UCSD-AML1 (cell line): Measurements from ENCODE around the gene ZIC2.

Source experiments
- DNase-seq: peaks from one replicate; lab custom pipeline; 2025; ENCODE audit not compliant: unreplicated experiment; lab: John Stamatoyannopoulos, UW

The ZIC2 gene

GRCh38 chr13:99985241-99985874 is 3.8 kb downstream of the ZIC2 start:
- no peak for DNase-seq

GRCh38 chr13:99985886-99986527 is 4.4 kb downstream of the ZIC2 start:
- no peak for DNase-seq

GRCh38 chr13:99986741-99987140 is 5.2 kb downstream of the ZIC2 start:
- DNase-seq: no peak

GRCh38 chr13:99987154-99988019 is 5.8 kb downstream of the ZIC2 start:
- DNase-seq: no peak

GRCh38 chr13:99988529-99989275 is 7.1 kb downstream of the ZIC2 start:
- DNase-seq: no peak

GRCh38 chr13:99989276-99990125 is 7.9 kb downstream of the ZIC2 start:
- DNase-seq: no peak

GRCh38 chr13:99990126-99990977 is 8.8 kb downstream of the ZIC2 start:
- no peak for DNase-seq

- no peak for DNase-seq
Observed at GRCh38 chr13:99991013-99991827, 9.6 kb downstream of the ZIC2 start.

GRCh38 chr13:99991828-99992775 is 10.5 kb downstream of the ZIC2 start:
- DNase-seq: no peak

- DNase-seq: no peak
Observed at GRCh38 chr13:99992949-99993351, 11.4 kb downstream of the ZIC2 start.

GRCh38 chr13:99993660-99994637 is 12.4 kb downstream of the ZIC2 start:
- DNase-seq: no peak

- DNase-seq: no peak
Observed at GRCh38 chr13:99994638-99995020, 13.0 kb downstream of the ZIC2 start.

GRCh38 chr13:99995104-99995588 is 13.6 kb downstream of the ZIC2 start:
- DNase-seq: no peak

GRCh38 chr13:99995589-99996380 is 14.2 kb downstream of the ZIC2 start:
- DNase-seq: no peak

GRCh38 chr13:99996381-99996973 is 14.9 kb downstream of the ZIC2 start:
- no peak for DNase-seq
